ENCODE results near the gene AHI1. TPM values are rescaled to one million over a fixed set of nuclear protein-coding genes. Genes with fewer than 3 reads are reported as not detected.

The AHI1 gene
- total RNA-seq, 1 donor from 2014 or later = 7.3 TPM

DNA sequence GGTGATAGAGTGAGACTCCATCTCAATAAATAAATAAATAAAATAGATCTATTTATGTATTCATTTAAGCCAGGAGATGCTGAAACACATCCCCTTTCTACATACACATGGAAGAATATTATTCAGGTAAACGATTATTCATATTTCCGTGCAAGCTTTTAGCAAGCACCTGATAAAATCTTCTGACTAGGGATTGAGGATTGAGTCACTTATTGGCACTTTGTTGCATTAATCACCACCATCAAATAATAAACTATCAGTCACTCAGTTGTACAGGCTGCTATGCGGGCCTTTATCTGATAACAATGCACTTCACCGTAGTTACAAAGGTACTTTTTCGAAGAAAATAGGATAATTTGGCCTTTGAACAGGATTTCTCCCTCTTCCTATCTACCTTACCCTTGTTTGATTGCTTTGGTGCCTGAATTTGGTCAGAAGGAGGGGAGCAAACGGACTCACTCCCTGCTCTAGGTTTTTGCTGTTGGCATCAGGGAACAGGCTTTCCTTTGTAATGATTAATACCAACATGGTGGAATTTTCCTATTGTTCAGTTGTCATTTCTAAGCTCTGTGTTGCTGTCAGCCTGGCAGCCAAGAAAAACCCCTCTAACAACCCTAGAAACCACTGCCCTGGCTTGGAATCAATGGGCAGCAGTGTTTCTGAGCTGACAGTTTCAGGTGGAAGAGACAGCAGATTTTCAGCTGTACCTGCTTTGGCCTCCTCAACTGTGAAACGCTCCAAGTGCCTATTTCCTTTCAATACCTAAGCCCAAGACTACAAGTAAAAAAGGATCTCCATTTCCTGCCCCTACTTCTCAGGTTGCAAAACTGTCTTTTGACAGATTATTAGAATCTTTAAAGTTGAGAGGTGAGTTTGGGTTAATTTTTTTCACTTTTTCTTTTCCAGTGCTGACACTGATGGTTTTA lies 253.4 kb downstream of the AHI1 start:
- no peak for DNase-seq (ENCODE audit: extremely low read depth, low read depth, low spot score)

- DNase-seq (ENCODE audit: extremely low read depth, low read depth, low spot score) = no peak
Measured at GRCh38 chr6:135240711-135241110, 256.8 kb downstream of the AHI1 start.

DNA sequence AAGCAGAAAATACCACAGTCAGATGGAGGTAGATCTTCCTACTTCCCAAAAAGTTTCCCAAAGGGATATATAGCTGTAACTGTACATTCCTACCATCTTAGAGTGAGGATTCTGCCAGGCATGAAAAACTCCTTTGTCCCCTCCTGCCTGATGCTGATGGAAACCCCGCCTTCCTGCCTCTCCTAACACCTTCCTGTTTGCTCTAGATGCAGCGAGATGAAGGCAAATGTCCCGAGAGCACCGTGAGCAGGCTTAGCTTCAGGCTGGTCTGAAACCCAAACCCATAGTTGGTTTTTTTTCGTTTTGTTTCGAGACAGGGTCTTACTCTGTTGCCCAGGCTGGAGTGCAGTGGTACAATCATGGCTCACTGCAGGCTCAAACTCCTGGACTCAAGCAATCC lies 260.8 kb downstream of the AHI1 start:
- DNase-seq (ENCODE audit: extremely low read depth, low read depth, low spot score) = no peak

DNA sequence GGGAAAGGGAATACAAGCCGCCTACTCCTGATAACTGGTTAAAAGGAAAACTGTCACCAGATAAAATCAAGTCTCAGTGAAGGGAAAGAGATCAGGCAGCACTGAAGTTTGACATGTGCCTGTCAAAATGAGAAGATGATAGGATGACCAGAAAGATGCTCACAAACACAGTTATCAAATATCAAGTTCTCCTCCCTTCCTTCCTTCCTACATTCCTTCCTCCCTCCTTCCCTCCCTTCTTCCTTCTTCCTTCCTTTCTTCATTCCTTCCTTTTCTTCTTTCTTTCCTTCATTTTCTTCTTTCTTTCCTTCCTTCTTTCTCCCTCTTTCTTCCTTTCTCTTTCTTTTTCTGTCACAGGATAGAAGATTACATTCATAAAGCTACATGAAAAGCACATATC lies 261.2 kb downstream of the AHI1 start:
- DNase-seq (ENCODE audit: extremely low read depth, low read depth, low spot score) = no peak

GRCh38 chr6:135235716-135236115 lies 261.8 kb downstream of the AHI1 start:
- DNase-seq (ENCODE audit: extremely low read depth, low read depth, low spot score) = no peak

GRCh38 chr6:135234492-135234780 lies 263.1 kb downstream of the AHI1 start:
- DNase-seq (ENCODE audit: extremely low read depth, low read depth, low spot score) = no peak

DNA sequence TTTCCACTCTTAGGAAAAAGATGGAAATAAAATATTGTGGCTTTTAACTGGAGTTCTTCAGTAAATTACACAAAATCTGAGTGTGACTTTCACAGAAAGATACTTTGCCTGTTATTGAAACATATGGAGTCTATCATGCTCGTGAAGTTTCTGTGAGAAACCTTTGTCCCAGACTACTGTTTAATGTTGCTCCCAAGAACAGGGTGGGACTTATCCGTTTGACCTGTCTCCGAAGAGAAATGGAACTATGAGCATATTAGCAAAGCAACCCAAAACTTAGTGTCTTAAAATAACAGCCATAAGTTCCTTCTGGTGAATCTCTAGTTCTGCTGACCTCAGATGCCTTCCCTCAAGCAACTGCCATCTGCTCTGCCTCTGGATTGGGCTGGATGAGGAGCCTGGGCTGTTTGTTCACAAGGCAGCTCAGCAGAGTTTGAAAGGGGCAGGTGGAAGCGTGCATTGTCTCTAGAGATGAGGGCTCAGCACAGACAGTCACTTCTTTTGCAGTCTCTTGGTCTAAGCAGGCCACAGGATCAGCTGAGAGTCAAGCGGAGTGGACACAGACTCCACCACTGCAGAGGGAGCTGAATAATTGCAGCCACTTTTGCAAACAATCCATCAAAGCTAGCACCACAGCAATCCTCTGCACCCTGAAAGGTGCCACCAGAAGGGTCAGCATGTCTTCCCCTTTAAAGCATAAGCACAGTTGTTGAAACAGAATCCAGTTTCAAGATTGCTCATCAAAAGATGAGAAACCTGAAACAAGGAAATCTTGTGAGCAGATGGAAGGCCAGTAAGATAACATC lies 263.7 kb downstream of the AHI1 start:
- no peak for DNase-seq (ENCODE audit: extremely low read depth, low read depth, low spot score)

Data from glomerular endothelial cell (primary cell).